CD4-positive, alpha-beta T cell treated with Interleukin-1 beta for 1 hour (primary cell): ENCODE measurements around the gene RPS16.

ENCODE experiments used
- DNase-seq, 2 donors: peaks; one replicate each; pipeline ENCODE4 v3.0.0-alpha.2; 2020 to 2022

The RPS16 gene

GRCh38 chr19:39384839-39385568, 50.7 kb downstream of the RPS16 start:
- no peak for DNase-seq
